Motor neuron (in vitro differentiated cells): ENCODE results near the gene ZNF554. TPM values are rescaled to one million over a fixed set of nuclear protein-coding genes. Genes with fewer than 3 reads are reported as not detected.
"Not testable (repeated sequence)": the region's sequence is repeated elsewhere in the genome, so short reads cannot be mapped to it uniquely, and the experiment has no call there.

Experiments
- ATAC-seq, 8 experiments: fragments of 200-7000 bp; cut with Tn5 transposase; replicated peaks in 6 of 8; 2 replicates each; pipeline ENCODE4 v1.8.0; 2021; ENCODE audit warnings: mild to moderate bottlenecking in 8 of 8, moderate library complexity in 8 of 8
- H3K27ac ChIP-seq, 2 donors: fragments of 250-450 bp; sonication (Bioruptor Pico); 2 replicates each; pipeline ENCODE4 v1.9.0; 2021; ENCODE audit warnings: antibody characterized with exemption in 2 of 2, mild to moderate bottlenecking in 2 of 2, moderate library complexity in 1 of 2
- H3K4me1 ChIP-seq, 2 donors: fragments of 250-450 bp; sonication (Bioruptor Pico); replicated peaks in 1 of 2; 2 replicates each; pipeline ENCODE4 v1.6.1; 2021; ENCODE audit warnings: antibody characterized with exemption in 2 of 2, mild to moderate bottlenecking in 2 of 2, moderate library complexity in 1 of 2
- H3K4me3 ChIP-seq, 5 donors: fragments of 250-450 bp; sonication (Bioruptor Pico); 2 replicates each; pipeline ENCODE4 v1.9.0; 2021; ENCODE audit warnings: antibody characterized with exemption in 5 of 5, mild to moderate bottlenecking in 5 of 5, moderate library complexity in 4 of 5
- WGBS, 10 experiments: fragments of 450-650 bp; shearing (Covaris generic); methylation state at CpG; one replicate each; pipeline ENCODE4 v1.0.0; 2022; 5-methylcytosine and 5-hydroxymethylcytosine counted together
- in situ Hi-C, 9 experiments: fragments of 400-800 bp; cut with MboI; loops; one replicate each; pipeline ENCODE4 v1.15.0; 2021; ENCODE audit warnings: low sequenced_read_pairs in 9 of 9, low pct_unique_long_range_greater_than_20kb in 2 of 9; ENCODE audit not compliant: unreplicated experiment in 9 of 9
- total RNA-seq, 8 experiments: library from RNA; unstranded; fragments of 300-600 nt; gene quantifications; 2 replicates each; pipeline versions ENCODE4 v1.2.3 to v1.2.4, GENCODE V29; 2022

ZNF554 gene
- total RNA-seq, 8 experiments from 2014 or later = 2.1 to 10.7 (median 7.7) TPM

- 46 to 100% (median 94%) methylated on average over 1 to 3 of the region's 3 CpGs; no CpG with 5 or more reads in 2 of the 10 experiments for WGBS, 10 experiments
- Histone ChIP-seq H3K4me3 (no peak overlapping the region), H3K27ac (no peak overlapping the region), H3K4me1 (no peaks in the 10 kb centered on the region)
- in situ Hi-C loops = no loop called here
- ATAC-seq = no peak
These were observed 35.2 kb downstream of the ZNF554 start for GRCh38 chr19:2854849-2855248.

- 29 to 100% (median 95%) methylated on average over 1 to 5 of the region's 5 CpGs for WGBS, 10 experiments
- in situ Hi-C loops = no loop called here
- Histone ChIP-seq H3K4me1 (no peaks in the 10 kb centered on the region), H3K4me3 (no peak overlapping the region), H3K27ac (no peak overlapping the region)
- no peak for ATAC-seq
These were observed 36.9 kb downstream of the ZNF554 start for GRCh38 chr19:2856457-2857050.

- H3K4me3 ChIP-seq = no peak overlapping the region
- H3K27ac ChIP-seq = no peak overlapping the region
- no peaks in the 10 kb centered on the region for H3K4me1 ChIP-seq
- ATAC-seq = no peak
- in situ Hi-C loops = no loop called here
- WGBS, 10 experiments = 60 to 100% (median 99%) methylated on average over 1 to 12 of the region's 27 CpGs; no CpG with 5 or more reads in 5 of the 10 experiments
These were observed 39.2 kb downstream of the ZNF554 start for GRCh38 chr19:2858864-2859263.

- 10 to 82% (median 68%) methylated on average over 2 to 9 of the region's 10 CpGs; no CpG with 5 or more reads in 3 of the 10 experiments for WGBS, 10 experiments
- Histone ChIP-seq H3K4me3 (no peak overlapping the region), H3K4me1 (no peaks in the 10 kb centered on the region), H3K27ac (no peak overlapping the region)
- in situ Hi-C loops = no loop called here
- ATAC-seq = no peak
These were observed 44.1 kb downstream of the ZNF554 start for GRCh38 chr19:2863816-2864215.

GRCh38 chr19:2865334-2866100, 45.8 kb downstream of the ZNF554 start:
- H3K4me3 ChIP-seq = no peak overlapping the region
- H3K4me1 ChIP-seq = no peaks in the 10 kb centered on the region
- 44 to 78% (median 61%) methylated on average over 3 to 9 of the region's 12 CpGs; no CpG with 5 or more reads in 1 of the 10 experiments for WGBS, 10 experiments
- ATAC-seq = no peak
- no peak overlapping the region for H3K27ac ChIP-seq
- in situ Hi-C loops = no loop called here

GRCh38 chr19:2866495-2867024, 46.9 kb downstream of the ZNF554 start:
- no peak for ATAC-seq
- 0 to 100% (median 73%) methylated on average over 1 to 8 of the region's 8 CpGs; no CpG with 5 or more reads in 4 of the 10 experiments for whole genome bisulfite sequencing, 10 experiments
- no peak overlapping the region for H3K4me3 ChIP-seq
- in situ Hi-C loops = no loop called here
- H3K27ac ChIP-seq = no peak overlapping the region
- no peaks in the 10 kb centered on the region for H3K4me1 ChIP-seq

- peak in 4 of 8 experiments; percentile 2 to 99 (median 64) for ATAC-seq
- 29 to 100% (median 84%) methylated on average over 1 to 20 of the region's 36 CpGs; no CpG with 5 or more reads in 1 of the 10 experiments for WGBS, 10 experiments
- no peak within 1 kb of the TSS for H3K27ac ChIP-seq
- in situ Hi-C loops = no loop called here
- no peak within 1 kb of the TSS for H3K4me3 ChIP-seq
- H3K4me1 ChIP-seq = no peaks in the 10 kb centered on the region
These were observed 47.6 kb downstream of the ZNF554 start, which contains the start of gene ZNF556 for GRCh38 chr19:2867025-2867991. Gene ZNF556 (plus strand): TSS chr19:2867335. CDS start chr19:2867422, 87 bp downstream.

- WGBS, 10 experiments = 33 to 88% (median 57%) methylated on average over 1 to 4 of the region's 10 CpGs; no CpG with 5 or more reads in 4 of the 10 experiments
- Histone ChIP-seq H3K4me1 (no peaks in the 10 kb centered on the region), H3K4me3 (no peak overlapping the region), H3K27ac (no peak overlapping the region)
- ATAC-seq = no peak
- in situ Hi-C loops = no loop called here
These were observed 50.0 kb downstream of the ZNF554 start for GRCh38 chr19:2869618-2870017.

GRCh38 chr19:2872175-2872574, 52.5 kb downstream of the ZNF554 start:
- ATAC-seq, H3K27ac ChIP-seq, H3K4me1 ChIP-seq, in situ Hi-C loops, H3K4me3 ChIP-seq: not testable (repeated sequence)
- WGBS, 10 experiments = no CpG with 5 or more reads among the region's 11 CpGs

- no peak overlapping the region for H3K27ac ChIP-seq
- no peak overlapping the region for H3K4me3 ChIP-seq
- WGBS, 10 experiments = 62 to 100% (median 83%) methylated on average over 2 to 27 of the region's 32 CpGs
- no peak for ATAC-seq
- H3K4me1 ChIP-seq = no peaks in the 10 kb centered on the region
- in situ Hi-C loops = loop anchor here in 1 of 9 experiments (25.0 kb wide), 1 partner anchor 215 kb away; no protein-coding TSS in a partner anchor
These were observed 58.0 kb downstream of the ZNF554 start for GRCh38 chr19:2877398-2878331.

GRCh38 chr19:2883686-2884439, 64.2 kb downstream of the ZNF554 start:
- Histone ChIP-seq H3K4me1 (peaks cover 2 to 3% of the 10 kb centered on the region in 2 donors), H3K27ac (no peak overlapping the region), H3K4me3 (no peak overlapping the region)
- no peak for ATAC-seq
- WGBS, 10 experiments = 8 to 100% (median 72%) methylated on average over 1 to 13 of the region's 14 CpGs; no CpG with 5 or more reads in 2 of the 10 experiments
- in situ Hi-C loops = loop anchor here in 1 of 9 experiments (25.0 kb wide), 1 partner anchor 222 kb away; no protein-coding TSS in a partner anchor
